HepG2 (cell line): ENCODE data around the gene DRAM1.
"Not testable (repeated sequence)": the region's sequence is repeated elsewhere in the genome, so short reads cannot be mapped to it uniquely, and the experiment has no call there.

Experiments
- BHLHE40 ChIP-seq: IDR thresholded peaks from 2 replicates; pipeline ENCODE4 v1.6.1; 2011; ENCODE audit warnings: low read length, improper control_type of control experiment
- CTCF ChIP-seq: sonication (generic); formaldehyde crosslinking; IDR thresholded peaks from 2 replicates; pipeline ENCODE4 v1.5.0; 2020; ENCODE audit warnings: mild to moderate bottlenecking, missing genetic modification reagents, moderate library complexity
- FOSL2 ChIP-seq: sonication (generic); formaldehyde crosslinking; IDR thresholded peaks from 2 replicates; pipeline ENCODE4 v1.4.0; 2020; ENCODE audit warnings: missing genetic modification reagents
- HMG20B ChIP-seq: conservative IDR thresholded peaks from 2 replicates; pipeline ENCODE4 v1.6.1; 2016; ENCODE audit warnings: missing genetic modification reagents, missing compliant biosample characterization
- HNF4G ChIP-seq, 2 experiments: sonication (generic) in 1 of 2; formaldehyde crosslinking in 1 of 2; IDR thresholded peaks; 2 replicates each; pipeline versions ENCODE4 v1.4.0 to v1.6.1; 2011 to 2020; ENCODE audit warnings: borderline replicate concordance in 2 of 2, low read depth in 2 of 2, mild to moderate bottlenecking in 2 of 2, low read length in 1 of 2, missing genetic modification reagents in 1 of 2, moderate library complexity in 1 of 2
- NBN ChIP-seq: fragments of 450-650 bp; conservative IDR thresholded peaks from 2 replicates; pipeline ENCODE4 v1.6.1; 2017
- POLR2AphosphoS5 ChIP-seq: IDR thresholded peaks from 2 replicates; pipeline ENCODE4 v1.6.1; 2012; ENCODE audit warnings: low read depth, low read length
- TCF7 ChIP-seq: sonication (generic); IDR thresholded peaks from 2 replicates; pipeline ENCODE4 v1.6.1; 2016; ENCODE audit warnings: antibody characterized with exemption, low read depth
- YEATS2 ChIP-seq: sonication (generic); formaldehyde crosslinking; IDR thresholded peaks from 2 replicates; pipeline ENCODE4 v1.4.0; 2020; ENCODE audit warnings: missing genetic modification reagents, borderline replicate concordance
- ZBTB8A ChIP-seq: sonication (generic); formaldehyde crosslinking; IDR thresholded peaks from 2 replicates; pipeline ENCODE4 v1.4.0; 2020; ENCODE audit warnings: mild to moderate bottlenecking, low read depth, missing genetic modification reagents, borderline replicate concordance
- ZMYM3 ChIP-seq: sonication (generic); formaldehyde crosslinking; IDR thresholded peaks from 2 replicates; pipeline ENCODE4 v1.5.1; 2020; ENCODE audit warnings: mild to moderate bottlenecking, missing genetic modification reagents
- ZNF143 ChIP-seq: sonication (generic); formaldehyde crosslinking; IDR thresholded peaks from 2 replicates; pipeline ENCODE4 v1.4.0; 2020; ENCODE audit warnings: missing genetic modification reagents
- ZNF263 ChIP-seq: sonication (generic); formaldehyde crosslinking; IDR thresholded peaks from 2 replicates; pipeline ENCODE4 v1.4.0; 2020; ENCODE audit warnings: missing genetic modification reagents
- ZNF513 ChIP-seq: sonication (generic); formaldehyde crosslinking; conservative IDR thresholded peaks from 2 replicates; pipeline ENCODE4 v1.5.0; 2020; ENCODE audit warnings: missing genetic modification reagents

GRCh38 chr12:101867619-101868018 lies 9.8 kb upstream of the DRAM1 start:
- TF ChIP-seq ZBTB8A (CRISPR knock-in tag); TCF7; NBN; BHLHE40; CTCF (CRISPR knock-in tag); POLR2AphosphoS5; FOSL2 (CRISPR knock-in tag); HMG20B (CRISPR knock-in tag); HNF4G (IDR thresholded peaks at IDR 0.05; ENCODE audit: borderline replicate concordance, low read depth, low read length); HNF4G (CRISPR knock-in tag; IDR thresholded peaks at IDR 0.05; ENCODE audit: borderline replicate concordance, low read depth); ZNF143 (CRISPR knock-in tag); ZNF263; ZNF513; YEATS2; ZMYM3 (CRISPR knock-in tag): not testable (repeated sequence)
